GM23248 (cell line): Measurements from ENCODE around the gene OLA1. TPM values are rescaled to one million over a fixed set of nuclear protein-coding genes. Genes with fewer than 3 reads are reported as not detected.

Experiments used
- DNase-seq: peaks from one replicate; pipeline ENCODE4 v3.0.0-alpha.2; 2015
- H2AFZ ChIP-seq: fragments of 200-600 bp; sonication (generic); 2 replicates; pipeline ENCODE4 v1.6.1; 2016; ENCODE audit warnings: antibody characterized with exemption
- H3F3A ChIP-seq: fragments of 200-600 bp; sonication (generic); 2 replicates; pipeline ENCODE4 v1.6.1; 2016; ENCODE audit warnings: mild to moderate bottlenecking, antibody characterized with exemption, mixed run types; ENCODE audit not compliant: insufficient read depth
- H3K27ac ChIP-seq: fragments of 200-600 bp; sonication (generic); 2 replicates; pipeline ENCODE4 v1.5.1; 2016; ENCODE audit warnings: mild to moderate bottlenecking
- H3K27me3 ChIP-seq: fragments of 200-600 bp; sonication (generic); replicated peaks from 2 replicates; pipeline ENCODE4 v1.6.1; 2016; ENCODE audit warnings: mild to moderate bottlenecking; ENCODE audit not compliant: insufficient read depth
- H3K36me3 ChIP-seq: fragments of 200-600 bp; sonication (generic); 2 replicates; pipeline ENCODE4 v1.6.1; 2016; ENCODE audit warnings: low read depth, mild to moderate bottlenecking
- H3K4me1 ChIP-seq: fragments of 200-600 bp; sonication (generic); 2 replicates; pipeline ENCODE4 v1.6.1; 2016; ENCODE audit warnings: mild to moderate bottlenecking; ENCODE audit not compliant: insufficient read depth
- H3K4me2 ChIP-seq: fragments of 200-600 bp; sonication (generic); one replicate; pipeline ENCODE4 v1.6.1; 2016; ENCODE audit warnings: mild to moderate bottlenecking; ENCODE audit not compliant: unreplicated experiment
- H3K4me3 ChIP-seq: fragments of 200-600 bp; sonication (generic); 2 replicates; pipeline ENCODE4 v1.5.1; 2016; ENCODE audit warnings: mild to moderate bottlenecking
- H3K79me2 ChIP-seq: fragments of 200-600 bp; sonication (generic); 2 replicates; pipeline ENCODE4 v1.6.1; 2016; ENCODE audit warnings: mild to moderate bottlenecking; ENCODE audit not compliant: insufficient read depth
- H3K9ac ChIP-seq: fragments of 200-600 bp; sonication (generic); 2 replicates; pipeline ENCODE4 v1.6.1; 2016; ENCODE audit warnings: mild to moderate bottlenecking
- H3K9me2 ChIP-seq: fragments of 200-600 bp; sonication (generic); 2 replicates; pipeline ENCODE4 v1.6.1; 2016; ENCODE audit warnings: mixed run types, mild to moderate bottlenecking, moderate library complexity; ENCODE audit not compliant: insufficient read depth
- H3K9me3 ChIP-seq: fragments of 200-600 bp; sonication (generic); one replicate; pipeline ENCODE4 v1.6.1; 2017; ENCODE audit warnings: low read depth
- H4K20me1 ChIP-seq: fragments of 200-600 bp; sonication (generic); 2 replicates; pipeline ENCODE4 v1.6.0; 2016; ENCODE audit not compliant: insufficient read depth
- EZH2 ChIP-seq: fragments of 200-600 bp; sonication (generic); IDR thresholded peaks from 2 replicates; pipeline ENCODE4 v1.6.1; 2018; ENCODE audit warnings: antibody characterized with exemption, mild to moderate bottlenecking; ENCODE audit not compliant: insufficient read depth, poor library complexity, severe bottlenecking
- EZH2phosphoT487 ChIP-seq: fragments of 200-600 bp; sonication (generic); IDR thresholded peaks from 2 replicates; pipeline ENCODE4 v1.6.1; 2018; ENCODE audit warnings: antibody characterized with exemption, moderate library complexity, mild to moderate bottlenecking, low read depth; ENCODE audit not compliant: insufficient read depth
- WGBS, 2 experiments: methylation state at CpG; one replicate each; pipeline ENCODE4 v1.1.6; 2015 to 2017; ENCODE audit warnings: low lambda C conversion rate in 2 of 2, low coverage in 1 of 2; ENCODE audit errors: missing lambda C conversion rate in 2 of 2; 5-methylcytosine and 5-hydroxymethylcytosine counted together
- in situ Hi-C: fragments of 300-500 bp; cut with MboI; formaldehyde crosslinking; loops from 2 replicates; pipeline ENCODE4 v1.15.0; 2020
- polyA plus RNA-seq: library from polyadenylated mRNA; unstranded; fragments of >200 nt; fragmentation: Nextera tagmentation; extraction: Ambion mirVana; gene quantifications from 2 replicates; pipeline ENCODE4 v1.2.1, GENCODE V29; 2016
- total RNA-seq: library from RNA; depleted of rRNA; stranded (reverse); fragments of >200 nt; shearing (Covaris generic); gene quantifications from 2 replicates; pipeline ENCODE4 v1.2.3, GENCODE V29; 2014

Gene OLA1
- total and polyA plus RNA-seq, 2 experiments from 2014 or later, result 64.3 to 114 TPM

- H3K4me1 ChIP-seq, result peaks cover 8% of the 10 kb centered on the region
- no peak overlapping the region for H3K9ac ChIP-seq
- no peaks in the 10 kb centered on the region for H3K36me3 ChIP-seq
- no peak overlapping the region for H3K27ac ChIP-seq
- H3K27me3 ChIP-seq, result no peaks in the 10 kb centered on the region
- no peaks in the 10 kb centered on the region for H3K9me3 ChIP-seq
- H3K79me2 ChIP-seq, result peaks cover 87% of the 10 kb centered on the region
- in situ Hi-C loops, result no loop called here
- H3K4me2 ChIP-seq, result no peak overlapping the region
- H3K9me2 ChIP-seq, result no peaks in the 10 kb centered on the region
- WGBS, 2 experiments, result 99 to 100% methylated on average over 5 of the region's 5 CpGs
- no peak for DNase-seq
- no peak overlapping the region for H2AFZ ChIP-seq
- no peak overlapping the region for H3K4me3 ChIP-seq
- no peak for TF ChIP-seq EZH2phosphoT487
- TF ChIP-seq EZH2, result no peak
- no peaks in the 10 kb centered on the region for H4K20me1 ChIP-seq
- H3F3A ChIP-seq, result peaks cover 19% of the 10 kb centered on the region; the same call in 1 of the 2 replicates
Observed at GRCh38 chr2:174181368-174181767, 67.0 kb downstream of the OLA1 start.

- Histone ChIP-seq H3K9me2 (no peaks in the 10 kb centered on the region), H3K9me3 (no peaks in the 10 kb centered on the region), H3K4me1 (peaks cover 8% of the 10 kb centered on the region), H3K36me3 (no peaks in the 10 kb centered on the region), H3K4me2 (no peak overlapping the region), H3K9ac (no peak overlapping the region), H3K27ac (no peak overlapping the region; the same call in 1 of the 2 replicates), H3K4me3 (no peak overlapping the region), H3K27me3 (no peaks in the 10 kb centered on the region), H3F3A (peaks cover 19% of the 10 kb centered on the region; the same call in 1 of the 2 replicates), H2AFZ (no peak overlapping the region), H3K79me2 (peaks cover 87% of the 10 kb centered on the region), H4K20me1 (no peaks in the 10 kb centered on the region)
- no peak for DNase-seq
- in situ Hi-C loops, result no loop called here
- no peak for TF ChIP-seq EZH2phosphoT487
- TF ChIP-seq EZH2, result no peak
Observed at GRCh38 chr2:174180726-174181236, 67.6 kb downstream of the OLA1 start.

- no peak overlapping the region for H2AFZ ChIP-seq
- in situ Hi-C loops, result no loop called here
- H3K9me2 ChIP-seq, result no peaks in the 10 kb centered on the region
- no peaks in the 10 kb centered on the region for H3K9me3 ChIP-seq
- no peak overlapping the region; the same call in 1 of the 2 replicates for H3K27ac ChIP-seq
- H3F3A ChIP-seq, result peaks cover 19% of the 10 kb centered on the region; the same call in 1 of the 2 replicates
- no peak overlapping the region for H3K9ac ChIP-seq
- no peaks in the 10 kb centered on the region for H3K27me3 ChIP-seq
- no peak overlapping the region for H3K4me2 ChIP-seq
- WGBS, 2 experiments, result 50% methylated on average over 1 of the region's 1 CpG
- peaks cover 87% of the 10 kb centered on the region for H3K79me2 ChIP-seq
- H3K4me3 ChIP-seq, result no peak overlapping the region
- H3K4me1 ChIP-seq, result peaks cover 8% of the 10 kb centered on the region
- 0 out of 2 replicates have a peak, but pooled peaks cover 3% of the 10 kb centered on the region for H3K36me3 ChIP-seq
- TF ChIP-seq EZH2 (no peak), EZH2phosphoT487 (no peak)
- DNase-seq, result peak; percentile 29
- no peaks in the 10 kb centered on the region for H4K20me1 ChIP-seq
Observed at GRCh38 chr2:174180165-174180724, 68.1 kb downstream of the OLA1 start.

GRCh38 chr2:174177316-174177890, 70.9 kb downstream of the OLA1 start:
- in situ Hi-C loops, result no loop called here
- TF ChIP-seq EZH2, result no peak
- no peak overlapping the region for H3K9ac ChIP-seq
- H3K27ac ChIP-seq, result peak overlapping the region; percentile 9; the same call in 1 of the 2 replicates
- no peak for DNase-seq
- H3K4me1 ChIP-seq, result peaks cover 8% of the 10 kb centered on the region
- peaks cover 90% of the 10 kb centered on the region for H3K79me2 ChIP-seq
- H3K4me2 ChIP-seq, result no peak overlapping the region
- 0 out of 2 replicates have a peak, but pooled peaks cover 13% of the 10 kb centered on the region for H3K36me3 ChIP-seq
- H4K20me1 ChIP-seq, result no peaks in the 10 kb centered on the region
- H3K4me3 ChIP-seq, result no peak overlapping the region
- WGBS, 2 experiments, result 23 to 43% methylated on average over 2 of the region's 2 CpGs
- H3K9me2 ChIP-seq, result no peaks in the 10 kb centered on the region
- no peaks in the 10 kb centered on the region for H3K27me3 ChIP-seq
- H3F3A ChIP-seq, result peaks cover 19% of the 10 kb centered on the region; the same call in 1 of the 2 replicates
- H3K9me3 ChIP-seq, result no peaks in the 10 kb centered on the region
- no peak overlapping the region for H2AFZ ChIP-seq
